Measurements from ENCODE around the gene SSPN. TPM values are rescaled to one million over a fixed set of nuclear protein-coding genes. Genes with fewer than 3 reads are reported as not detected.

The SSPN gene
- 13.6 and 14.7 TPM in 2 replicates for total RNA-seq

GRCh38 chr12:26195250-26195640 lies at the start of gene SSPN:
Gene SSPN (plus strand): TSS chr12:26195573. CDS start chr12:26195673, 100 bp downstream.

Other genes with a start within 250 kb of the SSPN start
- 55.7 and 61.9 TPM in 2 replicates for gene RASSF8, start 236.9 kb upstream of the SSPN start, total RNA-seq
- 1.7 and 3.6 TPM in 2 replicates for gene BHLHE41, start 70.5 kb upstream of the SSPN start, total RNA-seq